Stimulated activated CD8-positive, alpha-beta memory T cell treated with anti-CD3 and anti-CD28 coated beads, Interleukin-4, amount 100 ng/mL, for 4 hours (primary cell): Measurements from ENCODE around the gene PDZD4.

Source experiments
- DNase-seq, 2 donors: peaks; one replicate each; pipeline ENCODE4 v3.0.0-alpha.2; 2020; ENCODE audit warnings: low read depth in 2 of 2, low spot score in 1 of 2

The PDZD4 gene

GRCh38 chrX:153812220-153812619 is 18.1 kb downstream of the PDZD4 start:
- DNase-seq: no peak

GRCh38 chrX:153807976-153808375 is 22.4 kb downstream of the PDZD4 start:
- DNase-seq: no peak

- no peak for DNase-seq
Measured at GRCh38 chrX:153806999-153807575, 23.3 kb downstream of the PDZD4 start.

- no peak for DNase-seq
Measured at GRCh38 chrX:153805436-153805835, 24.9 kb downstream of the PDZD4 start.

GRCh38 chrX:153804621-153805020 is 25.7 kb downstream of the PDZD4 start:
- no peak for DNase-seq

- no peak for DNase-seq
Measured at GRCh38 chrX:153804100-153804595, 26.2 kb downstream of the PDZD4 start.

- no peak for DNase-seq
Measured at GRCh38 chrX:153803211-153804099, 26.9 kb downstream of the PDZD4 start.

GRCh38 chrX:153802513-153803045 is 27.8 kb downstream of the PDZD4 start:
- DNase-seq: no peak

GRCh38 chrX:153801669-153802068 is 28.7 kb downstream of the PDZD4 start:
- DNase-seq: no peak

GRCh38 chrX:153800746-153801145 is 29.6 kb downstream of the PDZD4 start:
- no peak for DNase-seq

GRCh38 chrX:153800177-153800722 is 30.1 kb downstream of the PDZD4 start:
- no peak for DNase-seq

GRCh38 chrX:153799326-153799725 is 31.0 kb downstream of the PDZD4 start:
- DNase-seq: no peak

GRCh38 chrX:153797415-153798015 is 32.8 kb downstream of the PDZD4 start:
- DNase-seq: no peak

GRCh38 chrX:153794897-153795816 is 35.2 kb downstream of the PDZD4 start:
- DNase-seq: peak in 1 of 2 donors; percentile 10

GRCh38 chrX:153794018-153794896 is 36.1 kb downstream of the PDZD4 start, which contains the start of the genes IDH3G and SSR4:
IDH3G (minus strand) TSS chrX:153794375; CDS start chrX:153794326, 49 bp downstream.
SSR4 (plus strand) TSS chrX:153794668; CDS start chrX:153794688, 20 bp downstream.
- DNase-seq: peak; percentile 82 to 86

GRCh38 chrX:153793291-153793690 is 37.1 kb downstream of the PDZD4 start:
- no peak for DNase-seq

GRCh38 chrX:153792368-153792767 is 38.0 kb downstream of the PDZD4 start:
- DNase-seq: no peak

GRCh38 chrX:153791104-153791852 is 39.1 kb downstream of the PDZD4 start:
- DNase-seq: no peak
